K562 (cell line): Measurements from ENCODE around the gene DRAXIN. TPM values are rescaled to one million over a fixed set of nuclear protein-coding genes. Genes with fewer than 3 reads are reported as not detected.

Source experiments
- ESRRB ChIP-seq: fragments of 250-450 bp; sonication (Bioruptor Pico); IDR thresholded peaks from 2 replicates; pipeline ENCODE4 v1.5.0; 2020; ENCODE audit warnings: mild to moderate bottlenecking, moderate library complexity, borderline replicate concordance
- KLF16 ChIP-seq: IDR thresholded peaks from 2 replicates; pipeline ENCODE4 v1.6.1; 2016; ENCODE audit warnings: antibody characterized with exemption
- LCOR ChIP-seq: sonication (generic); formaldehyde crosslinking; IDR thresholded peaks from 2 replicates; pipeline ENCODE4 v1.8.0; 2022; ENCODE audit warnings: mild to moderate bottlenecking, missing genetic modification reagents
- NFE2 ChIP-seq: IDR thresholded peaks from 2 replicates; pipeline ENCODE4 v1.6.1; 2014; ENCODE audit warnings: antibody characterized with exemption, low read depth
- NR1H2 ChIP-seq: sonication (generic); formaldehyde crosslinking; IDR thresholded peaks from 2 replicates; pipeline ENCODE4 v1.4.0; 2020; ENCODE audit warnings: mild to moderate bottlenecking, missing genetic modification reagents
- PRDM10 ChIP-seq: fragments of 450-650 bp; IDR thresholded peaks from 2 replicates; pipeline ENCODE4 v1.6.1; 2018; ENCODE audit not compliant: partially characterized antibody
- RAD21 ChIP-seq, 2 experiments: fragments of 250-450 bp in 1 of 2; fragments of 450-650 bp in 1 of 2; sonication (Bioruptor Pico) in 1 of 2; formaldehyde crosslinking in 1 of 2; IDR thresholded peaks in 1 of 2; conservative IDR thresholded peaks in 1 of 2; 2 replicates each; pipeline versions ENCODE4 v1.4.0 to v1.8.0; 2020 to 2022; ENCODE audit warnings: mild to moderate bottlenecking in 2 of 2, moderate library complexity in 1 of 2
- REST ChIP-seq, 2 experiments: fragments of 450-650 bp; formaldehyde crosslinking in 1 of 2; IDR thresholded peaks; 2 replicates each; pipeline versions ENCODE4 v1.4.0 to v1.6.1; 2014 to 2020; ENCODE audit warnings: mild to moderate bottlenecking in 2 of 2, borderline replicate concordance in 1 of 2, low read depth in 1 of 2
- ZNF133 ChIP-seq: fragments of 250-450 bp; sonication (Bioruptor Pico); IDR thresholded peaks from 2 replicates; pipeline ENCODE4 v1.4.0; 2020; ENCODE audit warnings: mild to moderate bottlenecking
- polyA plus RNA-seq, 8 experiments: library from polyadenylated mRNA; depleted of rRNA in 4 of 8; stranded (reverse) in 5 of 8; unstranded in 3 of 8; fragments of >200 nt; fragmentation: Nextera tagmentation in 2 of 8; fragmentation: Illumina TruSeq in 1 of 8; extraction: Ambion mirVana in 2 of 8; extraction: Trizol in 1 of 8; gene quantifications; 2 replicates each; pipeline versions ENCODE4 v1.2.1 to v1.2.3, GENCODE V29; 2011 to 2014; ENCODE audit warnings: inconsistent platforms in 1 of 8, missing spikeins in 1 of 8
- total RNA-seq, 7 experiments: library from RNA; depleted of rRNA in 6 of 7; stranded (reverse); fragments of >200 nt in 6 of 7; fragmentation: Illumina TruSeq in 2 of 7; extraction: Trizol in 2 of 7; gene quantifications; 2 replicates each; pipeline versions ENCODE4 v1.2.1 to v1.2.3, GENCODE V29; 2011 to 2021; ENCODE audit warnings: low replicate concordance in 1 of 7
- TF ChIP-seq, protein P1 (sequence below), 3 experiments: fragments of 200-800 bp in 1 of 3; fragments of 250-450 bp in 1 of 3; fragments of 450-650 bp in 1 of 3; sonication (Bioruptor Pico) in 1 of 3; sonication (Bioruptor generic) in 1 of 3; formaldehyde crosslinking in 1 of 3; IDR thresholded peaks; 2 replicates each; pipeline versions ENCODE4 v1.6.1 to v1.8.0; 2016 to 2022; ENCODE audit warnings: mild to moderate bottlenecking in 2 of 3, missing genetic modification characterization in 2 of 3, missing compliant biosample characterization in 1 of 3, moderate library complexity in 1 of 3

DRAXIN gene
- total and polyA plus RNA-seq, 9 of the 15 experiments (the other 6 are each of a cell fraction or from before 2014, with no cell fraction given), result 0.01 to 0.04 (median 0.01) TPM; not detected in 6

DNA sequence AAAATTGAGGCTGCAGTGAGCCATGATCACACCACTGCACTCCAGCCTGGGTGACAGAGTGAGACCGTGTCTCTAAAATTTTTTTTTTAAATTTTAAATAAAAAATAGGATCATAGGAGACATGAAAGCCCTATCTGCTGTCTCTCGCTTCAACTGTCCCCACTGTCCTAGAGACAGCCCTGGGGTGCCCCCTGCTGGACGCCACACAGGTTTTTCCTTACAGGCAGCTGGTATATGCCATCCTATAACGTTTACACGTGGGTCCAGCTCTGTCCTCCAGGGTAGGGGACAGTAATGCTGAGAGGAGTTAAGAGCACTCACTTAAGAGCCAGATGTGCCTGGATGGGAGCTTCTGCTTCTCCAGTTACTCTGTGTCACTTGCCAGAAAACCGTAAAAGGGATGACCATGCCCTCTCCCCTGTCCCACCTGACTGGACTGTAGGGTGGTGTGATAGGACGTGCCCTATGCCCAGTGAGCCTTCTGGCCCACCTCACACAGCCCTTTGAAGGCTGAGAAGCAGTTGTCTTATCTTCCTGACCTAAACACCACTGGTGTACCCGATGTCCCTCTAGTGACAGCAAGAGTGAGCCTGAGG lies 45.7 kb upstream of the DRAXIN start (continued):
- peak; percentile 64; the same call in 1 of the 2 replicates for TF ChIP-seq REST (IDR thresholded peaks at IDR 0.05; ENCODE audit: borderline replicate concordance)
- no peak for TF ChIP-seq REST (CRISPR knock-in tag; IDR thresholded peaks at IDR 0.05; ENCODE audit: low read depth)
- no peak for TF ChIP-seq ZNF133 (CRISPR knock-in tag)
- no peak for TF ChIP-seq LCOR (CRISPR knock-in tag)
- TF ChIP-seq, protein P1, sequence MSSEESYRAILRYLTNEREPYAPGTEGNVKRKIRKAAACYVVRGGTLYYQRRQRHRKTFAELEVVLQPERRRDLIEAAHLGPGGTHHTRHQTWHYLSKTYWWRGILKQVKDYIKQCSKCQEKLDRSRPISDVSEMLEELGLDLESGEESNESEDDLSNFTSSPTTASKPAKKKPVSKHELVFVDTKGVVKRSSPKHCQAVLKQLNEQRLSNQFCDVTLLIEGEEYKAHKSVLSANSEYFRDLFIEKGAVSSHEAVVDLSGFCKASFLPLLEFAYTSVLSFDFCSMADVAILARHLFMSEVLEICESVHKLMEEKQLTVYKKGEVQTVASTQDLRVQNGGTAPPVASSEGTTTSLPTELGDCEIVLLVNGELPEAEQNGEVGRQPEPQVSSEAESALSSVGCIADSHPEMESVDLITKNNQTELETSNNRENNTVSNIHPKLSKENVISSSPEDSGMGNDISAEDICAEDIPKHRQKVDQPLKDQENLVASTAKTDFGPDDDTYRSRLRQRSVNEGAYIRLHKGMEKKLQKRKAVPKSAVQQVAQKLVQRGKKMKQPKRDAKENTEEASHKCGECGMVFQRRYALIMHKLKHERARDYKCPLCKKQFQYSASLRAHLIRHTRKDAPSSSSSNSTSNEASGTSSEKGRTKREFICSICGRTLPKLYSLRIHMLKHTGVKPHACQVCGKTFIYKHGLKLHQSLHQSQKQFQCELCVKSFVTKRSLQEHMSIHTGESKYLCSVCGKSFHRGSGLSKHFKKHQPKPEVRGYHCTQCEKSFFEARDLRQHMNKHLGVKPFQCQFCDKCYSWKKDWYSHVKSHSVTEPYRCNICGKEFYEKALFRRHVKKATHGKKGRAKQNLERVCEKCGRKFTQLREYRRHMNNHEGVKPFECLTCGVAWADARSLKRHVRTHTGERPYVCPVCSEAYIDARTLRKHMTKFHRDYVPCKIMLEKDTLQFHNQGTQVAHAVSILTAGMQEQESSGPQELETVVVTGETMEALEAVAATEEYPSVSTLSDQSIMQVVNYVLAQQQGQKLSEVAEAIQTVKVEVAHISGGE (CRISPR knock-in tag; IDR thresholded peaks at IDR 0.05), result no peak
- TF ChIP-seq RAD21 (CRISPR knock-in tag; conservative IDR thresholded peaks at IDR 0.05 in 1 of 2, IDR thresholded peaks at IDR 0.05 in 1 of 2), result peak; percentile 80 to 89
- peak; percentile 42; the same call in 1 of the 2 replicates for TF ChIP-seq KLF16
- TF ChIP-seq NFE2, result no peak
- TF ChIP-seq PRDM10, result no peak
- no peak for TF ChIP-seq NR1H2 (CRISPR knock-in tag)
- no peak for TF ChIP-seq ESRRB (CRISPR knock-in tag)
